A549 (cell line): ENCODE measurements around the gene NUCB1. TPM values are rescaled to one million over a fixed set of nuclear protein-coding genes. Genes with fewer than 3 reads are reported as not detected.
"Not testable (repeated sequence)": the region's sequence is repeated elsewhere in the genome, so short reads cannot be mapped to it uniquely, and the experiment has no call there.

ENCODE experiments used
- ATAC-seq, 2 experiments: fragments of 200-7000 bp in 1 of 2; fragments of >200 bp in 1 of 2; cut with Nextera tagmentation in 1 of 2; cut with Tn5 transposase in 1 of 2; 3 replicates each; pipeline versions ENCODE4 v1.8.0 to v1.9.1; 2018 to 2020; ENCODE audit warnings: mild to moderate bottlenecking in 1 of 2, moderate library complexity in 1 of 2
- CTCF ChIA-PET: fragments of 300-600 bp; sonication (Branson Sonifier 250); formaldehyde crosslinking; extraction: SDS; loops from one replicate; lab custom pipeline; 2021; ENCODE audit warnings: antibody characterized with exemption, inconsistent platforms; lab: Yijun Ruan, JAX
- POLR2A ChIA-PET: fragments of 350-600 bp; formaldehyde crosslinking; extraction: SDS; loops from one replicate; lab custom pipeline; 2021; ENCODE audit warnings: antibody characterized with exemption, inconsistent platforms; lab: Yijun Ruan, JAX
- DNase-seq, 2 experiments: peaks; one replicate each; pipeline versions ENCODE4 v3.0.0 to v3.0.0-alpha.2; 2011 to 2016; ENCODE audit warnings: low read depth in 1 of 2, low spot score in 1 of 2
- FAIRE-seq: peaks from 2 replicates; lab custom pipeline; 2011; peaks lifted over from hg19 to GRCh38; lab: Jason Lieb, UNC
- H3K27ac ChIP-seq, 2 experiments: fragments of >200 bp; sonication (Bioruptor Twin); formaldehyde crosslinking; 3 replicates each; pipeline ENCODE4 v1.5.1; 2016 to 2017
- H3K4me1 ChIP-seq: fragments of >200 bp; sonication (Bioruptor Twin); formaldehyde crosslinking; 3 replicates; pipeline ENCODE4 v1.6.1; 2016
- H3K4me2 ChIP-seq: fragments of >200 bp; sonication (Bioruptor Twin); formaldehyde crosslinking; 3 replicates; pipeline ENCODE4 v1.6.1; 2016
- H3K4me3 ChIP-seq: fragments of >200 bp; sonication (Bioruptor Twin); formaldehyde crosslinking; 3 replicates; pipeline ENCODE4 v1.5.1; 2016
- H3K9me3 ChIP-seq: fragments of >200 bp; sonication (Bioruptor Twin); formaldehyde crosslinking; 3 replicates; pipeline ENCODE4 v1.6.1; 2016
- CBX8 ChIP-seq: fragments of 200-600 bp; sonication (generic); IDR thresholded peaks from 2 replicates; pipeline ENCODE4 v1.6.1; 2016
- E2F6 ChIP-seq: IDR thresholded peaks from 2 replicates; pipeline ENCODE4 v1.6.1; 2012; ENCODE audit warnings: low read depth, borderline replicate concordance
- ELK1 ChIP-seq: fragments of 150-350 bp; IDR thresholded peaks from 2 replicates; pipeline ENCODE4 v1.6.1; 2014; ENCODE audit warnings: low read depth, mild to moderate bottlenecking, low read length
- EP300 ChIP-seq, 2 experiments: fragments of >200 bp; sonication (Bioruptor Twin); formaldehyde crosslinking; IDR thresholded peaks; 2 replicates in 1 of 2; 3 replicates in 1 of 2; pipeline ENCODE4 v1.6.1; 2016 to 2017
- FOSL2 ChIP-seq, 2 experiments: fragments of 450-650 bp in 1 of 2; fragments of >200 bp in 1 of 2; sonication (Bioruptor Twin) in 1 of 2; formaldehyde crosslinking; IDR thresholded peaks; 2 replicates each; pipeline versions ENCODE4 v1.5.0 to v1.6.1; 2016 to 2020; ENCODE audit warnings: mild to moderate bottlenecking in 1 of 2, moderate library complexity in 1 of 2
- HOXB13 ChIP-seq: fragments of 250-450 bp; sonication (Bioruptor Pico); IDR thresholded peaks from 2 replicates; pipeline ENCODE4 v1.5.0; 2020; ENCODE audit warnings: low read depth, mild to moderate bottlenecking, moderate library complexity
- JUN ChIP-seq, 2 experiments: fragments of >200 bp; sonication (Bioruptor Twin); formaldehyde crosslinking; IDR thresholded peaks; 2 replicates in 1 of 2; 3 replicates in 1 of 2; pipeline ENCODE4 v1.6.1; 2016 to 2017
- JUNB ChIP-seq: fragments of >200 bp; sonication (Bioruptor Twin); formaldehyde crosslinking; IDR thresholded peaks from 2 replicates; pipeline ENCODE4 v1.6.1; 2016
- MAX ChIP-seq: IDR thresholded peaks from 2 replicates; pipeline ENCODE4 v1.6.1; 2012
- PBX3 ChIP-seq: IDR thresholded peaks from 2 replicates; pipeline ENCODE4 v1.6.1; 2012
- POLR2A ChIP-seq: IDR thresholded peaks from 2 replicates; pipeline ENCODE4 v1.6.1; 2012; ENCODE audit warnings: mild to moderate bottlenecking, low read length
- RAD21 ChIP-seq, 2 experiments: fragments of >200 bp in 1 of 2; sonication (Bioruptor Twin) in 1 of 2; formaldehyde crosslinking in 1 of 2; IDR thresholded peaks in 1 of 2; conservative IDR thresholded peaks in 1 of 2; 2 replicates in 1 of 2; 3 replicates in 1 of 2; pipeline ENCODE4 v1.6.1; 2012 to 2018; ENCODE audit warnings: inconsistent platforms in 1 of 2
- RARB ChIP-seq: fragments of 250-450 bp; sonication (Bioruptor Pico); IDR thresholded peaks from 2 replicates; pipeline ENCODE4 v1.8.0; 2021; ENCODE audit warnings: mild to moderate bottlenecking, moderate library complexity
- WGBS: methylation state at CpG from one replicate; pipeline ENCODE4 v1.1.6; 2017; ENCODE audit errors: missing lambda C conversion rate; 5-methylcytosine and 5-hydroxymethylcytosine counted together
- polyA plus RNA-seq, 4 experiments: library from polyadenylated mRNA; depleted of rRNA in 3 of 4; stranded (reverse); fragments of >200 nt; fragmentation: RNase III in 1 of 4; extraction: RNeasy Plus Mini Kit Qiagen cat#74134 plus additional on column Dnase treatment in 1 of 4; gene quantifications; 2 replicates in 3 of 4; 3 replicates in 1 of 4; pipeline ENCODE4 v1.2.3, GENCODE V29; 2011 to 2017

The NUCB1 gene
- polyA plus RNA-seq, 2 of the 4 experiments (the other 2 are of a cell fraction): 79.5 to 182 TPM

GRCh38 chr19:48926909-48927308 is 26.8 kb downstream of the NUCB1 start:
- peak overlapping the region; percentile 67 to 85 for H3K27ac ChIP-seq
- POLR2A ChIA-PET: interaction anchor here (0.6 to 2.9 kb wide), 4 partner anchors 35 to 55 kb away, joined by 3 to 24 read pairs (median 9); partner anchors contain the start of gene PPP1R15A

GRCh38 chr19:48927692-48928091 is 27.6 kb downstream of the NUCB1 start:
- DNase-seq, H3K4me3 ChIP-seq, ATAC-seq, FAIRE-seq, H3K9me3 ChIP-seq: not testable (repeated sequence)
- peak overlapping the region; percentile 66 for H3K4me2 ChIP-seq
- peak overlapping the region; percentile 67 to 85 for H3K27ac ChIP-seq
- ChIA-PET CTCF (interaction anchor here (0.6 to 5.9 kb wide), 6 partner anchors 13 to 1996 kb away, joined by 3 to 36 read pairs (median 3); no protein-coding TSS in a partner anchor), POLR2A (interaction anchor here (0.6 to 1.3 kb wide), 4 partner anchors 26 to 1007 kb away, joined by 4 to 6 read pairs (median 6); partner anchors contain the start of gene TULP2)
- H3K4me1 ChIP-seq: peaks cover 44% of the 10 kb centered on the region
- WGBS: 90% methylated on average over 17 of the region's 17 CpGs

More at GRCh38 chr19:48926909-48927308, 26.8 kb downstream of the NUCB1 start:
- peaks cover 41% of the 10 kb centered on the region for H3K4me1 ChIP-seq
- peak; percentile 67 to 84 for ATAC-seq
- peak overlapping the region; percentile 66 for H3K4me2 ChIP-seq
- H3K4me3 ChIP-seq: no peak overlapping the region
- FAIRE-seq: peak; percentile 43
- no peaks in the 10 kb centered on the region for H3K9me3 ChIP-seq
- WGBS: 4% methylated on average over 10 of the region's 10 CpGs
- CTCF ChIA-PET: interaction anchor here (1.0 to 5.9 kb wide), 5 partner anchors 27 to 139 kb away, joined by 3 to 36 read pairs (median 3); partner anchors contain the start of gene HSD17B14
- TF ChIP-seq EP300 (IDR thresholded peaks at IDR 0.05) (peak in 1 of 2 experiments; percentile 39; a peak in 1 of 5 replicates), HOXB13 (CRISPR knock-in tag) (no peak), FOSL2 (IDR thresholded peaks at IDR 0.05) (no peak), FOSL2 (CRISPR knock-in tag; IDR thresholded peaks at IDR 0.05) (peak; percentile 64), PBX3 (no peak), MAX (peak; percentile 59)
- DNase-seq: peak; percentile 65 to 87

- FAIRE-seq (no peak), DNase-seq (no peak), ATAC-seq (no peak)
- Histone ChIP-seq H3K4me1 (peaks cover 47% of the 10 kb centered on the region), H3K9me3 (no peaks in the 10 kb centered on the region), H3K4me3 (no peak overlapping the region), H3K27ac (peak overlapping the region in 1 of 2 experiments; percentile 85; a peak in 4 of 6 replicates), H3K4me2 (no peak overlapping the region)
- CTCF ChIA-PET: interaction anchor here (0.7 to 1.5 kb wide), 4 partner anchors 12 to 141 kb away, joined by 3 to 6 read pairs (median 3); no protein-coding TSS in a partner anchor
- POLR2A ChIA-PET: interaction anchor here (0.6 to 1.3 kb wide), 4 partner anchors 26 to 1007 kb away, joined by 4 to 6 read pairs (median 6); partner anchors contain the start of gene TULP2
- WGBS: 87% methylated on average over 15 of the region's 15 CpGs
- TF ChIP-seq ELK1: no peak
Observed at GRCh38 chr19:48928164-48929025, 28.3 kb downstream of the NUCB1 start.

GRCh38 chr19:48933382-48933932 is 33.3 kb downstream of the NUCB1 start, which contains the start of gene DHDH:
DHDH (plus strand) TSS chr19:48933699; CDS start chr19:48933722, 23 bp downstream.
- peak within 1 kb of the TSS; percentile 47 for H3K4me3 ChIP-seq
- H3K4me2 ChIP-seq: peak within 1 kb of the TSS; percentile 75
- DNase-seq (peak; percentile 81 to 88), FAIRE-seq (peak; percentile 63), ATAC-seq (peak; percentile 95 to 97)
- ChIA-PET CTCF (interaction anchor here (0.6 to 2.2 kb wide), 8 partner anchors 8 to 60 kb away, joined by 3 to 18 read pairs (median 4); partner anchors contain the start of gene RUVBL2), POLR2A (interaction anchor here (0.7 to 2.1 kb wide), 7 partner anchors 13 to 61 kb away, joined by 3 to 12 read pairs (median 4); partner anchors contain the start of genes BAX, NUCB1 and PPP1R15A)
- H3K9me3 ChIP-seq: no peaks in the 10 kb centered on the region
- TF ChIP-seq MAX (peak; percentile 79), E2F6 (peak; percentile 75; the same call in 1 of the 2 replicates), RAD21 (conservative IDR thresholded peaks at IDR 0.05 in 1 of 2, IDR thresholded peaks at IDR 0.05 in 1 of 2) (no peak), JUN (IDR thresholded peaks at IDR 0.05) (0 out of 5 replicates have a peak, but pooled peaks of 1 of the 2 experiments have one; percentile 36), JUNB (no peak), POLR2A (peak; percentile 61), CBX8 (no peak), RARB (no peak)
- peak within 1 kb of the TSS; percentile 55 to 79 for H3K27ac ChIP-seq
- H3K4me1 ChIP-seq: peaks cover 6% of the 10 kb centered on the region; the same call in 2 of the 3 replicates
- WGBS: 3% methylated on average over 38 of the region's 43 CpGs
